NCI-H2081 (cell line): ENCODE measurements around the gene PPP1R1A.

Experiments
- DNase-seq, 2 experiments: peaks; one replicate each; lab custom pipeline; 2025; lab: John Stamatoyannopoulos, UW

The PPP1R1A gene

GRCh38 chr12:54535474-54535873 is 53.0 kb downstream of the PPP1R1A start:
- DNase-seq, result no peak

DNA sequence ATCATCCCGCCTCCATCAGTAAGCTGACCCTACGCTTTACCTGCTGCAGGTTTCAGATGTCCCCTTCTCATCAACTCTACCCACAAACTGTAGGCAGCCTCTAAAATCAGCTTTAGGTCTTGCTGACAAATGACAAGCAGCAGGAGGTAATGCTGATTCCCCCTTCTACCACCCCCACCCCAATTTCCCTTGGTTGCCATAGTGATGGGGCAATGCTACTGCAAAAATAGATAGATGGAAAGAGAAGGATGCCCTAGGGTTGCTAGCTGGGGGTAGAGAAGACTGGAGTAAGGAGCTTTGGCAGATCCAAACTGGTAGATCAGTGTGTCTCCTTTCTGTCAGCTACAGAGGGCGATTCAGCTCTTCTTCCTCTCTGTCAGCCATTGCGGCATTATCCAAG is 58.9 kb downstream of the PPP1R1A start:
- DNase-seq, result no peak
